Urinary bladder (tissue), 4 donors: ENCODE data around the gene GAS7. TPM values are rescaled to one million over a fixed set of nuclear protein-coding genes. Genes with fewer than 3 reads are reported as not detected.

Experiments
- DNase-seq: peaks from one replicate; pipeline ENCODE4 v3.0.0-alpha.2; 2015; ENCODE audit errors: extremely low spot score
- H3K27ac ChIP-seq: one replicate; pipeline ENCODE4 v1.5.1; 2013; ENCODE audit warnings: low read depth, mild to moderate bottlenecking, moderate library complexity
- H3K36me3 ChIP-seq: one replicate; pipeline ENCODE4 v1.6.1; 2013; ENCODE audit warnings: mild to moderate bottlenecking, moderate library complexity; ENCODE audit not compliant: insufficient read depth
- H3K4me1 ChIP-seq: one replicate; pipeline ENCODE4 v1.6.1; 2013; ENCODE audit warnings: mild to moderate bottlenecking, moderate library complexity; ENCODE audit not compliant: insufficient read depth
- H3K4me3 ChIP-seq: one replicate; pipeline ENCODE4 v1.5.1; 2013; ENCODE audit warnings: low read depth, low read length
- WGBS: extraction: QIAGEN DNeasy Blood & Tissue Kit; methylation state at CpG from one replicate; pipeline ENCODE4 v1.1.7; 2013; 5-methylcytosine and 5-hydroxymethylcytosine counted together
- polyA plus RNA-seq: library from polyadenylated mRNA; stranded (reverse); fragments of 200-250 nt; gene quantifications from one replicate; pipeline ENCODE4 v1.2.3, GENCODE V29; 2013
- total RNA-seq: library from RNA; depleted of rRNA; stranded (reverse); fragments of >200 nt; gene quantifications from one replicate; pipeline ENCODE4 v1.2.3, GENCODE V29; 2014
- donor health status: healthy with polysubstance abuse.
- donor health status: healthy.

The GAS7 gene
- total and polyA plus RNA-seq, 2 donors = 32.7 to 86.7 TPM

DNA sequence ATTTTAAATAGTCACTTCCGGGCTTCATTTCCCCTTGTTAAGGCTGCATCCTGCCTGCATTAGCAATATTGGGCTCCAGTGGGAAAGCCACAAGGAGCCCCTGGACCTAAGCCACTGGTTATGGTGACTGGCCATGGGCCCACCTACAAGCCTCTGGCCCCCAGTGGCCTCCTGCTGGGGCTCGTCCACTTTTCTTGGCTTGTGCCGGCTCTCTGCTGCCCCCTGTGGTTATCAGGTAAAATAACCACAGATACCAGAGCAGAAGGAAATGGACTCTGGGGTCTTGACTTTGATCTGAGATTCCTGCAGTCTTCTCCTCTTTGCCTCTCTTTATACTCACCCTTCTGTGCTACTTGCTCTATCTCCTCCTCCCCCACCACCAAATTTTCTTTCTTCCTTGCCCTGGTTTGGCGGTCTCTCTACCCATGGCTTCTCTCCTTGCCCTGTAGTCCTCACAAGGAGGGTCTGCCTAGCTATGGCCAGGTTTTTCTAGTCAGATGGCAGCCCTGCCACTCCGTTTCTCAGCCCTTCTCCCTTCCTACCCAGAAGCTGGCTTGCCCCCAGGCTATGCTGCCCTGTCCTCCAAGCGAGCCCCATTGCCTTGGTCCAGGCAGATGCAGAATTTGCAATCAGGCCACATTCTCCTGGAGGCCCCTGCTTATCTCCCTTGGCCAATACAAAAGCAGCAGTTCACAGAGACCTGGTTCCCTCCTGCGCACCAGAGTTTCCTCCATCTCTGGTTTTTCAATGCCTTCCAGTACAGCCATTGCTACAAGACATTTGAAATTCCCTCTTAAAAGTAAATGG, 210.4 kb downstream of the GAS7 start:
- no peaks in the 10 kb centered on the region for H3K4me1 ChIP-seq
- no peaks in the 10 kb centered on the region for H3K36me3 ChIP-seq
- no peak overlapping the region for H3K4me3 ChIP-seq
- 70% methylated on average over 7 of the region's 7 CpGs for WGBS
- no peak overlapping the region for H3K27ac ChIP-seq
- no peak for DNase-seq

DNA sequence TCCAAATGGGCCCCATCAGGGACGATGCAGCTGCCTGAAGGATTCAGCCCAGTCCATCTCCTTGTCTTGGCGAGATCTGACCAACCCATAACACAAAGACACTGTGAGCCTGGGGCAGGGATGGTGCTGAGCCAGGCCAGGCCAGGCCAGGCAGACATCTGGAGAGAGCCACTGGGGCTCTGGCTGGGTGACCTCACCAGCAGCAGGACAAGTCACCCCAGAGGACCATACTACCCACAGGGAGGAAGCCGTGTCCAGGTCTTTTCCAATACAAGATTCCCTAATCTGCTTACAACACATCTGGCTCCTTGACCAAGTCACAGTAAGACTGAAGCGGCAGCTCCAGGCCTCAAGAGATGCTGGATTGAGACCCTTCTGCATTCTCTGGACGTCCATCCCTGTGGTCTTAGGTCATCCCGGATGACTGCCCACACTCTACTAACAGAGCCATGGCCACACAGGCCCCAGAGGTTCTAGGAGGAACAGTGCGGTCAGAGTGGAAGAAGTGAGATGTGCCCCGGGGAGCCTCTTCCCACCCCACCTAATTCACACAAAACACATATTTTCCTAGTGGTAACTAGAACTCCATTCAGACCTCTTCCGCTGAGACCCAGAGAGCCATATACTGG, 211.5 kb downstream of the GAS7 start:
- Histone ChIP-seq H3K36me3 (no peaks in the 10 kb centered on the region), H3K4me3 (no peak overlapping the region), H3K4me1 (no peaks in the 10 kb centered on the region), H3K27ac (no peak overlapping the region)
- WGBS = 79% methylated on average over 9 of the region's 9 CpGs
- DNase-seq = no peak

DNA sequence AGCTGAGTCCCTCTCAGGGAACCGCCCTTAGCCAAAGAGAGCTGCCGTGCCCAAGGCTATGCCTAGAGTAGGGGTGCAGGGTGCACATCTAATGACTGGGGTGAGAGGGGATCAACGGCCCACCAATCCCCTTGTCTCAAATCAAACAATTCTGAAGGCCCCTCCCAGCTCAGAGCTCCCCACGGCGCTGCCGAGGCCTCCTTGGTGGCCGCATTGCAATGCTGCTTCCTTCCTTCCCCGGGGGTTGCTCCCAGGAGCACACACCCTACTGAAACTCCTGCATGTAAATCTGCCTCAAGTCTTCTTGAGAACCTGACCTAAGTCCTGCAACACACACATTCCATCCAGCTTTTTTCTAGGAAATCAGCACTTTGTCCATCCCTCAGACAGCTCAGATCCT, 212.8 kb downstream of the GAS7 start:
- H3K36me3 ChIP-seq = no peaks in the 10 kb centered on the region
- H3K4me1 ChIP-seq = no peaks in the 10 kb centered on the region
- H3K27ac ChIP-seq = no peak overlapping the region
- 75% methylated on average over 8 of the region's 8 CpGs for WGBS
- H3K4me3 ChIP-seq = no peak overlapping the region
- no peak for DNase-seq

DNA sequence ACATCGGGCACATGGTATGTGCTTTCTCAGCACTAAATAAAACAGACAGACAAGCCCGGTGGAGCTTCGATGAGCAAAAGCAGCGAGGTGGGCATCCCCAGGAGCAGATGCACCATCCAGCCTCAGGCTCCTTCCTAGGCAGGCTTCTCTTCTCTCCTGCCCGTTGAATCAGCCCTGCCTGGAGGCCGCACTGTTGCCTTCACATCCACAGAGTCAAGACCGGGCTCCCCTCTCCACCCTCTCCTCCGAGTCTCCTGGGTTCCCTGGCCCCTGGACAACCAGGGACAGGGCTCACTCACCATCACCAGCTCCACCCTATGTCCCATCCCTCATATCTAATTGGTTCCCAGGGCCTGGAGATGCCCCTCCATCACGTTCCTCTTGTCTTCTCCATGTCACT, 213.6 kb downstream of the GAS7 start:
- no peak overlapping the region for H3K27ac ChIP-seq
- DNase-seq = no peak
- WGBS = 88% methylated on average over 9 of the region's 9 CpGs

DNA sequence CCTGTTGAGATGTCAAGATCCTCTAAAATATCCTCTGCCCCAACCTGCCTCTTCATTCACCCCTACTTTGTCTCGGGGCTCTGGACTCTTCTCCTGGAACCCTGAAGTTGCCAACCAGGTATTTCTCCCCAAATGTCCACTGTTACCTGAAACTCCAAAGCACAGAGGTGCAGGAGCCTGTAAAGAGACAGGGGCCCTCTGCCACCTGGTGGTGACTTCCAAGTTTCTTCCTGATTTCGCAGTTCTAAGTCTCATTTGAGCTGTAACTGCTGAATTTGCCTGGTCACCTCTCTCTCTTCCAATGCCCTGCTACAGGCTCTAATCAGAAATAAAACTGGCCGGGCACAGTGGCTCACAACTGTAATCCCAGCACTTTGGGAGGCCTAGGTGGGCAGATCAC, 216.2 kb downstream of the GAS7 start:
- no peaks in the 10 kb centered on the region for H3K4me1 ChIP-seq
- no peak overlapping the region for H3K27ac ChIP-seq
- 82% methylated on average over 3 of the region's 3 CpGs for WGBS
- no peak for DNase-seq
- H3K36me3 ChIP-seq = no peaks in the 10 kb centered on the region
- H3K4me3 ChIP-seq = no peak overlapping the region

More for the DNA sequence above, 213.6 kb downstream of the GAS7 start:
- Histone ChIP-seq H3K36me3 (no peaks in the 10 kb centered on the region), H3K4me1 (no peaks in the 10 kb centered on the region), H3K4me3 (no peak overlapping the region)

DNA sequence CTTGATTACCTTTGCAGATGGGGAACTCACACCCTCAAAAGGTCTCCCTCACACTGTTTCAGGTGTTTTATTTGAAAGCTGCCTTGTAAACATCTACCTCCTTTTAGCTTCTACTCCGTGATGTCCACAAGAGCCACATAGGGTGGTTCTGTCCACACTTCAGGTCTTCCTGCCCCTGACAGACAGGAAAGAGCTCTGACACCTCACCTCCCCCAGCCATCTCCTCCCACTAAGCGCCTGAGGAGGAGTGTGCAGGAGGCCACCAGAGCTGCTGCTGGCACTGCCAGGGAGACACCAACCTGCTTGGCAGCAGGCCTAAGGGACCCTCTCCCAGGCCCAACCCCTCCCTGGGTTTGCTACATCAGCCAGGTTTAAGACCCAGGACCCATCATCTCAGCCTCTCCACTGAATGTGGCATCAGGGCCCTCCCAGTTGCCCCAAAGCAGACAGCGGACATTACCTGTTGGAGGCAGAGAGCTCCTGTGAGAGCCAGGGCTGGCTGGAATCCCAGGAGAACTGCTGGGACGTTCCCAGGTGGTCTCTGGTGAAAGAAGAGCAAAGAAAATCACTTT, 217.0 kb downstream of the GAS7 start:
- no peaks in the 10 kb centered on the region for H3K36me3 ChIP-seq
- no peaks in the 10 kb centered on the region for H3K4me1 ChIP-seq
- H3K27ac ChIP-seq = no peak overlapping the region
- 81% methylated on average over 4 of the region's 4 CpGs for WGBS
- H3K4me3 ChIP-seq = no peak overlapping the region
- no peak for DNase-seq

DNA sequence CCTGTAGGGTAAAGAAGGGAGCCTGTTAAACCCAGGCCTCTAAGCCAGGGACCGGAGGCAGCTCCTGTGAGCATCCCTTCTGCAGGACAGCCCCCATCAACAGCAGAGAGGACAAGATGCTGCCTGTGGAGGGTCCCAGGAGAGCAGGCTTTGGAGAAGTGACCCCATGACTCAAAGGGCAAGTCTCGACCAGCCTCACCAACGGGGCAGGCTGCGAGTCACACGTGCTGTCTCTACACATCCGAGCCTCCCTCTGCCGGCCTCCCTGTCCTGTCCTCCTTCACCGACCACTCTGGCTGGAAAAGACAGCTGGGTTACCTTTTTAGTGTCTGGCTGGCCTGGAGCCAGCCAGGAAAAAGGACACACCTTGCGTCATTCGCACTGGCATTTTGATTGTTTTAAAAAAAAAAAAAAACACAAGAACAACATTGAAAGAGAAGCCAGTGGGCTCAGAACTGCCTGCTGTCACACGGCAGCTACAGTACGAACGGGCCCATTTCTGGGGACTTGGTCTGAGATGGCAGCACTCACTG, 218.9 kb downstream of the GAS7 start:
- no peak for DNase-seq
- H3K27ac ChIP-seq = no peak overlapping the region
- 66% methylated on average over 13 of the region's 13 CpGs for WGBS
- no peaks in the 10 kb centered on the region for H3K4me1 ChIP-seq
- no peaks in the 10 kb centered on the region for H3K36me3 ChIP-seq
- no peak overlapping the region for H3K4me3 ChIP-seq

DNA sequence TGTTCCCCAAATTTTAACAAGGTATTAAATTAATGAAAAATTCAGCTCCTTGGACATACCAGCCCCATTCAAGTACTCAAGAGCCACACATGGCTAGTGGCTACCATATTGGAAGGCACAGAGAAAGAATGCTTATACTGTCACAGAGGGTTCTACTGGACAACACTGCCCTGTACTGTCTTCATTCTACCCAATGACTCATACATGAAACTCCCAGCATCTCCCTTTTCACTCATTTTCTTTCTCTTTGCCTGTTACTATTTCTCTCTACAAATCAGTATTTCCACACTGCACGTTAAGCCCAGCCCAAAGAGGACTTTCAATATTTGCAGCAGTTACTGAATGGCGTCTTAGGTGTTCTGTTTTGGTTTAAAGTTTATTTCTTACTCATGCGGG, 221.2 kb downstream of the GAS7 start:
- no peak overlapping the region for H3K27ac ChIP-seq
- DNase-seq = no peak
- WGBS = 50% methylated on average over 3 of the region's 3 CpGs

DNA sequence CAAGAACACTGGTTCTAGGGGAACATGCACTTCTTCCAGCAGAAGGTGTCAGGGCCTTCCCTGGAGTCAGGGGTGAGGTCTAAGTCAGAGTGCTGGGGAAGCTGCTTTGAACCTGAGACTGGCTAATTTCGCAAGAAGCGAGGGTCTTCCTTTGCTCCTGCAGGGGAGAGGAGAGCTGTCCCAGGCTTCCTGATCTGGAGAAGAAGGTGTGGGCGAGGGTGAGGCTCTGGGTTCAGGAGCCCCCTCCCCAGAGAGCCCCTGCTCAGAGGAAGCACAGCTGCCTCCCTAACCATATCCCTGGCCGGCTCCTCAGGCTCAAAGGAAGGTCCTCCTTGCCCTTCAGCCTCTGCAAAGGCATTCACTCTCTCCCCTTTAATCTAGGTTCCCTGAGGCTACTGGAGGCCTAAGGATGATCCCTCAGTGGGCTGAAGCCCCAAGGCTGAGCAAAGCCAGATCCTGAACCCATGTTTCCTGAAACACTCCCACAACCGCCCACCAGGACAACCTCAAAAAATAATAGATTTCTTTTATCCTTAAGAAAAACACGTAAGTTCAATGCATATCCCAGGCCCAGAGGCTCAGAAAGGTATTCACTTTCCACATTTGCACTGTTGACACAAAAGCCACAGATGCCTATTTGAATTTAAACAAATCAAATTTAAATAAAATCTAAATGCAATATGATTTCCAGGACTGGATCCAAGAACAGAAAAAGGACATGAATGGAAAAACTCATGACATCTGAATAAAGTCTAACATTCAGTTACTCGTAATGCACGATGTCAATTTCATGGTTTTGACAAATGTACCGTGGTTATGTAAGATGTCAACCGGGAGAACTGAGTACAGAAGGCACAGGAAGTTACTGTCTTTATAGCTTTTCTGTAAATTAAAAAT, 221.9 kb downstream of the GAS7 start:
- DNase-seq = no peak
- 92% methylated on average over 10 of the region's 10 CpGs for WGBS
- H3K27ac ChIP-seq = no peak overlapping the region

More for the DNA sequence above, 221.2 kb downstream of the GAS7 start:
- Histone ChIP-seq H3K4me1 (no peaks in the 10 kb centered on the region), H3K4me3 (no peak overlapping the region), H3K36me3 (no peaks in the 10 kb centered on the region)

DNA sequence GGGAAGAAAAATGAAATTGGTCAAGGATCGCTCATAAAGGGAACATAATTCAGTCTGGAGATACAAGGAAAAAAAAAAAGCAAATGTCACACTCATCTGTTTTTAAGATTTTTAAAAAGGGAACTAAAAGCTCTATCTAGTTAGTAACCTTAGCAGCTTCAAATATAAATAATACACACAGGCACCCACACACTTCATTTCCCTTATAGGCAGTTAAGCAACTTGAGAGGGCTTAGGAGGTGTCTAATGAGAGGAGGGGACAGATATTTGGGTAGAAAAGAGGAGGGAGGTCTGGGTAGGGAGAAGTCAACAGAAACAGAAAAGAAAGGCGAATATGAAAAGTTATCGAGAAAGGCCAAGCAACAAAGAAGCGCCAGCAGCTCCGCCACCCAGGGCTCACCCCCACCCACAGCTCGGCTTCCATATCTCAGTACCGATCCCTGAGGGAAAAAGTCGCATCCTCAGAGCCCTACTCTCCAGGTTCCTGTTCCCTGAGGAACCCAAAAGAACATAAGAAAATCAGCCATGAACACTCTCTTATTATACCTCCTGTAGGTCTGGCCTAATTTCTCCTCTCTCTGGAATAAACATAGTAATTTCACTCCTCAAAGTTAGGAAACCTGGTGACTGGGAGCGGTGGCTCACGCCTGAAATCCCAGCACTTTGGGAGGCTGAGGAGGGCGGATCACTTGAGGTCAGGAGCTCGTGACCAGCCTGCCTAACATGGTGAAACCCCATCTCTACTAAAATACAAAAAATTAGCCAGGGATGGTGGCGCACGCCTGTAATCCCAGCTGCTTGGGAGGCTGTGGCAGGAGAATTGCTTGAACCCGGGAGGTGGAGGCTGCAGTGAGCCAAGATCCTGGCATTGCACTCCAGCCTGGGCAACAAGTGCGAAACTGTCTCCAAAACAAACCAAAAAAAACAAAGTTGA, 223.7 kb downstream of the GAS7 start:
- no peak for DNase-seq
- H3K36me3 ChIP-seq = no peaks in the 10 kb centered on the region
- no peak overlapping the region for H3K27ac ChIP-seq
- no peak overlapping the region for H3K4me3 ChIP-seq
- H3K4me1 ChIP-seq = no peaks in the 10 kb centered on the region
- WGBS = 82% methylated on average over 16 of the region's 16 CpGs

More for the DNA sequence above, 221.9 kb downstream of the GAS7 start:
- no peaks in the 10 kb centered on the region for H3K36me3 ChIP-seq
- H3K4me1 ChIP-seq = no peaks in the 10 kb centered on the region
- no peak overlapping the region for H3K4me3 ChIP-seq

DNA sequence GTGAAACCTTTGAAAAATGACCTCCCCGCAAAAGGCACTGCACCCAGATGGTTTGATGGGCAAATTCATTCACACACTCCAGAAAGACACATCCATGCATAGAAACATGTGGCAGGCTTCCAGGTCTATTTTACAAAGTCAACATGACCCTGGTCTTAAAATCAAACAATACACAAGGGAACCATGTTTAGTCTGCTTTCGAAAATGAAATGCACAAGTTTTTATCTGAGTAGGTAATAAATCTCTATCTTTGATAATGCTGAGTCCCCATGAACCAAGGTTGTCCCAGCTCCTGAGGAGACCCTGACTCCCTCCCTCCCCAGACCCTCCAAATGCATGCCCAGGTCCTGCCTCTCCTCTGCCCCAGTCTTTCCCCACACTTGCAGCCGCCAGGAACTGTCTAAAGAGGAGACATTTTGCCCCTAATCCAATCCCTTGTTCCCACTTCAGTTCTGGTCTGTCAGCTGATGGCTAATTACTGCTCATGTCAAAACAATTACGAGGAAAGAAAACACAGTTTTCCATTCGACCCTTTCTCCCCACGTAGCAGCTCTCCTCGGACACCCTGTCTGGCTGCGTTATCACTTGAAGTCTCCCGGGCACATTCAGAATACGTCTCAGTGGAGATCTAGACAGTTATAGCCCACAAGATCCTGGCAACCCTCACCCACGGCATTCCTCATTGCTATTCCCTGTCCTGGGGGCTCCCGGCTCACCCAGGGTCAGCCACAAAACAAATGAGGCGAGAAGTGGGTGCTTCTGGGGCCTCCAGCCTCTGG, 224.5 kb downstream of the GAS7 start:
- H3K4me3 ChIP-seq = no peak overlapping the region
- H3K27ac ChIP-seq = no peak overlapping the region
- 47% methylated on average over 13 of the region's 13 CpGs for WGBS
- no peak for DNase-seq
- no peaks in the 10 kb centered on the region for H3K36me3 ChIP-seq
- H3K4me1 ChIP-seq = no peaks in the 10 kb centered on the region

DNA sequence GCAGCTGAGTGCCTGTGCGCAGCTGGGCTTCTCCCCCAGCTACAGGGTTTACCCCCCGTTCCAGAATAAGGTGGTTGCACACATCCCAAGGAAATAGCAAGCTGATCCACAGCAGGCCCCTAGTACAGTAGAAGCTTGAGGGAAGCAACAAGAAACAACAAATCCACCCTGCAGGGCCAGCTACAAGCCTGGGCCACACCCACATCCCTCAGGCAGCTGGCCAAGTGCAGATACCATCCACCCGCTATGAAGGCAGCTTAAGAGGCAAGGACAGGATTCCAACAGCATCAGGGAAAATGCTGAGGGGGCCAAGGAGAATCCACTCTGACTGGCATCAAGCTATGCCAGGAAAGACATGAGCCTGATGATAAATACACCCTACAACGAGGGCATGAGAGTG, 226.4 kb downstream of the GAS7 start:
- no peaks in the 10 kb centered on the region for H3K4me1 ChIP-seq
- no peaks in the 10 kb centered on the region for H3K36me3 ChIP-seq
- 23% methylated on average over 4 of the region's 4 CpGs for WGBS
- DNase-seq = peak; percentile 42
- no peak overlapping the region for H3K4me3 ChIP-seq
- H3K27ac ChIP-seq = no peak overlapping the region
